NCI-H82 treated with DMSO at 0.1 percent for 48 hours (cell line): Measurements from ENCODE around the gene TUBAL3.

ENCODE experiments used
- DNase-seq: peaks from one replicate; lab custom pipeline; 2025; ENCODE audit not compliant: unreplicated experiment; lab: John Stamatoyannopoulos, UW

Gene TUBAL3

DNA sequence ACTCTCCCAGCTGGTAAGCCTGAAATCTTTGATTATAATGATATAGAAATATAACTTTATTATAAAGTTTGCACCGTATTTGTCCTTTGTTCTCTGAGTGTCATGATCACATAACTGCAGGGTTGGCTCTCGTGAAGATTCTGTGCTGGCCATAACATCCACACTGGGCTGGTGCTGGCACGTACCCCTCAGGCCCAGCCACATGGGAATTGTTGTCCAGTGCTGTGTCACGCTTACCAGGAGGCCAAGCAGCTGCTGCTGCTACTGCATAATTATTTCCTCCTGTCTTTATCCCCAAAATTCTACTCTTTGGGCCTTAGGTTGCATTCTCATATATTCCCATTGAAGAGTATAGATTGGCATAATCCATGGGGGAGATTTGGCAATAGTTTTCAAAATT is 60.6 kb downstream of the TUBAL3 start:
- no peak for DNase-seq

DNA sequence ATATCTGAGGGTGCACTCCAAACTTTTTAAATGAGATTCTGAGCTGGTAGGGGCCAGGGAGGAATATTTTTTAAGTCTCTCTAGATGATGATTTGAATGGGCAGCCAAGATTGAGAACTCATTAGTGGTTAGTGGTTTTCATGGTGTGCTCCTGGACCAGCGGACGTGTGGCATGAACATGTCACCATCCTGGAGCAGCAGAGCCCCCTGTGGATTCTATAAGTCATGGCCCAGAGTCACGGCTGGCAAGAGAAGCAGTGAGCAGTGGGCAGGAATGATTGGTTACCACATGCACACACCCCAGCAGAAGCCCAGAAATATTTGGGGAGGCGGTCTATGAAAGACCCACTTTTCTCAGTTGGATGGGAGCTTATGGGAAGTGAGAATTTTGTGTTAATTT is 61.1 kb downstream of the TUBAL3 start:
- no peak for DNase-seq
